ENCODE measurements around the gene PSME3. TPM values are rescaled to one million over a fixed set of nuclear protein-coding genes. Genes with fewer than 3 reads are reported as not detected.
"Not testable (repeated sequence)": the region's sequence is repeated elsewhere in the genome, so short reads cannot be mapped to it uniquely, and the experiment has no call there.

The PSME3 gene
- polyA plus RNA-seq, 12 donors = 47.2 to 71.8 (median 54.4) TPM; not detected in 1

GRCh38 chr17:42849031-42849430 is 15.8 kb downstream of the PSME3 start:
- DNase-seq = no peak

DNA sequence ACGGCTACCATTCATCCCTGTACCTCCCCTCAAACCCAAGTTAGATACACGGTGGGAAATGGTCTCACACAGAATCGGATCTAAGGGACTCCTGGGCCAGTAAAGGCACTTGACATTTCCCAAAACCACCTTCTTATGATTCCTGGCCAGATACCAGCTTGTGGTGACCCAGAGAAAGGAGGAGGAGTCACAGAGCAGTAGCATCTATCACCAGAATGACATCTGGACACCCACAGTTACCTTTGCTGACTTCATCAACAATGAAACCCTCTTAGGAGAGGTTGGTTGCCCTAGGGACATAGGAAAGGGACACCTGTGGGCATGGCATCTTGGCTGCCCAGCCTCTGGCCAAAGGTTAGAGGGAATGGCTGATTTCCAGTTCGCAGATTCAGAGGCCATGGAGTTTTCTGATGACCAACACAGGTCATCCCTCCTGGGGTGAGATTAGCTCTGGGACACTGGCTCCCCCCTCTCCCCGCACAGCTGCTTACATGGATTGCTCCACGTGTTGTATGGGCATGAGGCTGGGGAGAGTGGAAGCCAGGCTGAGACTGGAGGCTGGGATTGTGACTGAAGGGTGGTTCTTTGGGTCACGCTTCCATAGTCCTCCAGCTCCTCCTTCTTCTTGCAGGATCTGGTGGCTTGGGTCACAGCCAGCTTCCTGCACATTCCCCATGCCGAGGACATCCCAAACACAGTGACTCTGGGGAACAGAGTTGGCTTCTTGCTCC is 16.4 kb downstream of the PSME3 start:
- no peak for DNase-seq

DNA sequence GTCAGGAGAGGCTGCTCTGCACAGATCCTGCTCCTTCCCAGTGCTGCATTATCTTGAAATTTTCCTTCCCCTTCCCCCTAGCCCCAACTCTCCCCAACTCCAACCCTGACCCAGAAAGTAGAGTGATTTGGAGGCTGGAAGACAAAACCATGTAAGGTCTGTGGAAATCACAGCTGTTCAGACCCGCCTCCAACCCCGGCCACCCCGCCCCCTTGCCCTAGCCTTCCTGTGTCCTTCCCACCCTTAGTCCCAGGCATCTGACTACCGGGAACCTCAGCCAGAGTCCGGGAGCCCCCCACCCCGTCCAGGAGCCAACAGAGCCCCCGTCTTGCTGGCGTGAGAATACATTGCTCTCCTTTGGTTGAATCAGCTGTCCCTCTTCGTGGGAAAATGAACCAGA is 17.8 kb downstream of the PSME3 start, which contains the start of gene AOC3:
Gene AOC3 (plus strand): TSS at position 246 of the 400 bp plus-strand sequence. CDS start 145 bp downstream, at position 391.
- DNase-seq = no peak

GRCh38 chr17:42851371-42852240 is 18.4 kb downstream of the PSME3 start:
- not testable (repeated sequence) for DNase-seq

DNA sequence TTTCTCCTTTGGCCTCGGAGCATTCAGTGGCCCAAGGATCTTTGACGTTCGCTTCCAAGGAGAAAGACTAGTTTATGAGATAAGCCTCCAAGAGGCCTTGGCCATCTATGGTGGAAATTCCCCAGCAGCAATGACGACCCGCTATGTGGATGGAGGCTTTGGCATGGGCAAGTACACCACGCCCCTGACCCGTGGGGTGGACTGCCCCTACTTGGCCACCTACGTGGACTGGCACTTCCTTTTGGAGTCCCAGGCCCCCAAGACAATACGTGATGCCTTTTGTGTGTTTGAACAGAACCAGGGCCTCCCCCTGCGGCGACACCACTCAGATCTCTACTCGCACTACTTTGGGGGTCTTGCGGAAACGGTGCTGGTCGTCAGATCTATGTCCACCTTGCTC is 19.2 kb downstream of the PSME3 start:
- no peak for DNase-seq

GRCh38 chr17:42853004-42853403 is 19.8 kb downstream of the PSME3 start:
- no peak for DNase-seq

DNA sequence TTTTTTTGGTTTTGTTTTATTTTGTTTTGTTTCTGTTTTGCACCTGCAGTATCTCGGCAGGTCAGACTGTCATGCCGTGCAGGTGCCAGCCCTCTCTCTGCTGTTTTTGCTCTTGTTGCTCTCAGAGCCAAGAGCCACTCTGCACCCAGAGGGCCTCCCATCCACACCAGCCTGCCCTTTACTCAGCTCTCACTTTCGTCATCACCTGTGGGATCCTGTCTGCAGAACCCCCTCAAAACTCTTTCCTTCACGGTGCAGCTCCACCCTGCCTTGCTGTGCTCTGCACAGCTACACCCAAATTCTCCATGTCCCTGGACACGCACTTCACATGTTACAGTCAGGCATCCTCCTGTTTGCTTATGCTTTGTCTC is 20.4 kb downstream of the PSME3 start:
- no peak for DNase-seq

DNA sequence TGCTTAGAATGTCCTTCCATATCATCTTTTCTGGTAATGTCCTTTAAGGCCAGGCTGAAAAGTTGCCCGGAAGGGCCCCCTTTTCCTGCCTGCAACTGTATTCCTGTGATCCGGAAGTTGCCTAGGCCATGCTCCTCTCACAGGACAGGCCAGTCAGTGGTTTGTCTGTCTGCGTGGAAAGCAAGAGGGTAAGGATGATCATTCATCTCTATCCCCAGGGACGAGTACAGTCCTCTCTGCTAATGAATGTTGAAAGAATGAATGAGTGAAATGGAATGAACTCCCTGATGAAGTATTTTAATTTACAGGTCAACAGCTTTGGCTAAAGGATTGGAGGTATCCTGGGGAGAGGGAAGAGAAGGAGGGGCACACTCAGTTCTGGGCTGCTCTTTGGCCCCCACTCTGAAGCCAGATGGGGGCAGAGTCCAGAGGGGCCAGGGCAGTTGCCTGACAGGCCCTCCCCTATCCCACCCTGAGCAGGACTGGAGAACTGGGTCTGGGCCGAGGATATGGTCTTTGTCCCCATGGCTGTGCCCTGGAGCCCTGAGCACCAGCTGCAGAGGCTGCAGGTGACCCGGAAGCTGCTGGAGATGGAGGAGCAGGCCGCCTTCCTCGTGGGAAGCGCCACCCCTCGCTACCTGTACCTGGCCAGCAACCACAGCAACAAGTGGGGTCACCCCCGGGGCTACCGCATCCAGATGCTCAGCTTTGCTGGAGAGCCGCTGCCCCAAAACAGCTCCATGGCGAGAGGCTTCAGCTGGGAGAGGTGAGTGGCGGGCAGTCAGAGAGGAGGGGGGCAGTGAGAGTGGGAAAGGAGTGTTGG is 21.0 kb downstream of the PSME3 start:
- no peak for DNase-seq

- no peak for DNase-seq
These were observed 21.9 kb downstream of the PSME3 start for GRCh38 chr17:42855048-42855596.

DNA sequence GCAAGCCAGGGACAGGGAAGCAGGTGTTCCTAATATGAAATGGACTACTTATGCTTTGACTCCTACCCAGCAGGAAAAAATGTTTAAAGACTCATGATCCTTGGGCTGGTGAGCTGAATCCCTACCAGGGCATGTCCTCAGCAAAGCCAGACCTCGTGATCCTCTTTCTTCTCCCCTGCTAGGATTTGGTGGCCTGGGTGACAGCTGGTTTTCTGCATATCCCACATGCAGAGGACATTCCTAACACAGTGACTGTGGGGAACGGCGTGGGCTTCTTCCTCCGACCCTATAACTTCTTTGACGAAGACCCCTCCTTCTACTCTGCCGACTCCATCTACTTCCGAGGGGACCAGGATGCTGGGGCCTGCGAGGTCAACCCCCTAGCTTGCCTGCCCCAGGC is 22.9 kb downstream of the PSME3 start:
- DNase-seq = not testable (repeated sequence)

DNA sequence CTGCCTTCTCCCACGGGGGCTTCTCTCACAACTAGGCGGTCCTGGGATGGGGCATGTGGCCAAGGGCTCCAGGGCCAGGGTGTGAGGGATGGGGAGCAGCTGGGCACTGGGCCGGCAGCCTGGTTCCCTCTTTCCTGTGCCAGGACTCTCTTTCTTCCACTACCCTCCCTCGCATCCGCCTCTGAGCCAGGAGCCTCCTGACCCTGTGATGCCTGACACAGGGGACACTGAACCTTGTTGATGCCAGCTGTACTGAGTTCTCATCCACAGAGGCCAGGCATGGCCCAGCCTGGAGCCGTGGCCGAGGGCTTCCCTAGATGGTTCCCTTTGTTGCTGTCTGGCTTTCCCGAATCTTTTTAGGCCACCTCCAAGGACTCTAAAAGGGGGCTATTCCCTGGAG is 23.3 kb downstream of the PSME3 start:
- not testable (repeated sequence) for DNase-seq

- DNase-seq = no peak
These were observed 24.2 kb downstream of the PSME3 start for GRCh38 chr17:42857389-42857788.

GRCh38 chr17:42865638-42866094 is 32.5 kb downstream of the PSME3 start:
- no peak for DNase-seq

DNA sequence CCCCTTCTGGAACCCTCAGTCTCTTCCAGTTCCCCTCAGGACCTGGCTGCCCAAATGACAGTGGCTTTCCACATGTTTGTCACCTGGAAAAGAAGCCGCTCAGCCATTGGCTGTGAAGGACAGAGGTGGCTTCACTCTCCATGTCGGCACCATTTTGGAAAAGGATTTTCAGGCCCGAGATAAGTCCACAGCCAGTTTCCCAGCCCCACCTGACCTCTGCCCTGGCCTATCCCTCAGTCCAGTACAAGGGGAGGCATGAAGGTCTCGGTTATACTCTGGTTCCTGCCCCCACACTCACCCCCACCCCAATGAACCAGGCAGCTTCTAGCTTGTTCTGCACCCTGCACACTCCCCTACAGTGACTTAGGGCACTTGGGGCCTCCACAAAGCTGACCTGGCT is 33.0 kb downstream of the PSME3 start:
- no peak for DNase-seq

- no peak for DNase-seq
These were observed 33.7 kb downstream of the PSME3 start for GRCh38 chr17:42866631-42867575.

DNA sequence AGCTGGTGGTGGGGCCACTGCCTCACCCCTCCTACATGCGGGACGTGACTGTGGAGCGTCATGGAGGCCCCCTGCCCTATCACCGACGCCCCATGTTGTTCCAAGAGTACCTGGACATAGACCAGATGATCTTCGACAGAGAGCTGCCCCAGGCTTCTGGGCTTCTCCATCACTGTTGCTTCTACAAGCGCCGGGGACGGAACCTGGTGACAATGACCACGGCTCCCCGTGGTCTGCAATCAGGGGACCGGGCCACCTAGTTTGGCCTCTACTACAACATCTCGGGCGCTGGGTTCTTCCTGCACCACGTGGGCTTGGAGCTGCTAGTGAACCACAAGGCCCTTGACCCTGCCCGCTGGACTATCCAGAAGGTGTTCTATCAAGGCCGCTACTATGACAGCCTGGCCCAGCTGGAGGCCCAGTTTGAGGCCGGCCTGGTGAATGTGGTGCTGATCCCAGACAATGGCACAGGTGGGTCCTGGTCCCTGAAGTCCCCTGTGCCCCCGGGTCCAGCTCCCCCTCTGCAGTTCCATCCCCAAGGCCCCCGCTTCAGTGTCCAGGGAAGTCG is 34.6 kb downstream of the PSME3 start:
- DNase-seq = not testable (repeated sequence)

DNA sequence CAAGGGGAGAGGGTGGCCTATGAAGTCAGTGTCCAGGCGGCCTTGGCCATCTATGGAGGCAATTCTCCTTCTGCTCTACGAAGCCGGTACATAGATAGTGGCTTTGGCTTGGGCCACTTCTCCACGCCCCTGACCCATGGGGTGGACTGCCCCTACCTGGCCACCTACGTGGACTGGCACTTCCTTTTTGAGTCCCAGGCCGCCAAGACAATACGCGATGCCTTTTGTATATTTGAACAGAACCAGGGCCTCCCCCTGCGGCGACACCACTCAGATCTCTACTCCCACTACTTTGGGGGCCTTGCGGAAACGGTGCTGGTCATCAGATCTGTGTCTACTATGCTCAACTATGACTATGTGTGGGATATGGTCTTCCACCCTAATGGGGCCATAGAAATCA is 35.1 kb downstream of the PSME3 start:
- no peak for DNase-seq

GRCh38 chr17:42871647-42872046 is 38.5 kb downstream of the PSME3 start:
- no peak for DNase-seq

GRCh38 chr17:42872251-42872965 is 39.2 kb downstream of the PSME3 start:
- no peak for DNase-seq
